Ishikawa (cell line): ENCODE measurements around the gene SLC25A12.

Source experiments
- CEBPB ChIP-seq: IDR thresholded peaks from 2 replicates; pipeline ENCODE4 v1.6.1; 2012
- EGR1 ChIP-seq: IDR thresholded peaks from 2 replicates; pipeline ENCODE4 v1.6.1; 2012
- EP300 ChIP-seq: IDR thresholded peaks from 2 replicates; pipeline ENCODE4 v1.6.1; 2012; ENCODE audit warnings: borderline replicate concordance
- MAX ChIP-seq: IDR thresholded peaks from 2 replicates; pipeline ENCODE4 v1.6.1; 2012
- NFIC ChIP-seq: IDR thresholded peaks from 2 replicates; pipeline ENCODE4 v1.6.1; 2012
- RAD21 ChIP-seq: IDR thresholded peaks from 2 replicates; pipeline ENCODE4 v1.6.1; 2012; ENCODE audit warnings: low read depth
- REST ChIP-seq: IDR thresholded peaks from 2 replicates; pipeline ENCODE4 v1.6.1; 2012; ENCODE audit warnings: low read depth, mild to moderate bottlenecking
- TAF1 ChIP-seq: IDR thresholded peaks from 2 replicates; pipeline ENCODE4 v1.6.1; 2012; ENCODE audit warnings: low read depth, mild to moderate bottlenecking
- USF1 ChIP-seq: IDR thresholded peaks from 2 replicates; pipeline ENCODE4 v1.6.1; 2012
- ZBTB7A ChIP-seq: IDR thresholded peaks from 2 replicates; pipeline ENCODE4 v1.6.1; 2012; ENCODE audit warnings: low read depth

- no peak for TF ChIP-seq USF1
- TF ChIP-seq MAX: no peak
- no peak for TF ChIP-seq RAD21
- TF ChIP-seq EP300: no peak
- TF ChIP-seq TAF1: no peak
- no peak for TF ChIP-seq CEBPB
- no peak for TF ChIP-seq ZBTB7A
- TF ChIP-seq EGR1: no peak
- TF ChIP-seq NFIC: no peak
- TF ChIP-seq REST: no peak
Measured at GRCh38 chr2:171800639-171801038, 93.4 kb downstream of the SLC25A12 start.
